Inflammatory macrophage treated with lipopolysaccharide for 1 hour (primary cell): Measurements from ENCODE around the gene SEC14L2.
"Not testable (repeated sequence)": the region's sequence is repeated elsewhere in the genome, so short reads cannot be mapped to it uniquely, and the experiment has no call there.

Experiments used
- DNase-seq, 2 donors: peaks; one replicate each; pipeline ENCODE4 v3.0.0-alpha.2; 2020 to 2022

Gene SEC14L2

DNA sequence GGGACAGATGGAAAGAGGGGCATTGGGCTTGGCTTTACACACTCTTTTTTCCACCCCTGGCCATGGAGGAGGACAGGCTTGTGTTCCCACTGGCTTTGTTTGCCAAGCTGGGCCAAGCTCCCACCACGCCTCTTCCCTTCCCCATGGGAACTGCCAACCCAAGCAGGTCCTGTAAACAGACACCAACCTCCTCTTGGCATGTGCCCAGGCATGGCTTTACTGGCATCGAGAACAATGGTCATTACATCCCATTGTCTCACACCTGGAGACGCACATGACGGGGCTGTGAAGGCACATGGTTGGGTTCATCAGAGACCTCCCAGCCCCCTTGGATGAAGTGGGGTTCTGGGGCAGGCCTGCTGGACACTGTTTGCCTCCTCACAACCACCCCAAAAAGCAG, 63.3 kb downstream of the SEC14L2 start:
- no peak for DNase-seq

DNA sequence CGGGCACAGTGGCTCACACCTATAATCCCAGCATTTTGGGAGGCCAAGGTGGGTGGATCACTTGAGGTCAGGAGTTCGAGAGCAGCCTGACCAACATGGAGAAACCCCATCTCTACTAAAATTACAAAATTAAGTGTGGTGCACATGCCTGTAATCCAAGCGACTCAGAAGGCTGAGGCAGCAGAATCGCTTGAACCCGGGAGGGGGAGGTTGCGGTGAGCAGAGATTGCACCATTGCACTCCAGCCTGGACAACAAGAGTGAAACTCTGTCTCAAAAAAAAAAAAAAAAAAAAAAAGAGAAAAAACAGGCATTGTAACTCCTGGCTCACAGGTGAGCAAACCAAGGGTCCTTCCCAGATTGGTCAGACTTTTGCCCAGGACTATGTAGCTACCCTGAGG, 63.7 kb downstream of the SEC14L2 start:
- not testable (repeated sequence) for DNase-seq

DNA sequence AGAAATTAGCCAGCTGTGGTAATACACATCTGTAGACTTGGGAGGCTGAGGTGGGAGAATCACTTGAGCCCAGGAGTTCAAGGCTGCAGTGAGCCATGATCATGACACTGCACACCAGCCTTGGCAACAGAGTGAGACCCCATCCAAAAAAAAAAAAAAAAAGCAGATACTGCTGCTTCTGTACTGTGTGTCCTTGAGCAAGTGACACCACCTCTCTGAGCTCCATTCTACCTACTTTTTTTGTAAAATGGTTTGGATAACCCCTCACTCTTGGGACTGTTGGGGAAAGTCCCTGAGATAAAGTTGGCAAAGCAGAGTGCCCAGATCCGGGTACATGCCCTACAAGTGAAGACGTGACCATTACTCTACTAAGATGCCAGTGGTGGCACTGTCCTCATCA, 72.3 kb downstream of the SEC14L2 start:
- DNase-seq: no peak

DNA sequence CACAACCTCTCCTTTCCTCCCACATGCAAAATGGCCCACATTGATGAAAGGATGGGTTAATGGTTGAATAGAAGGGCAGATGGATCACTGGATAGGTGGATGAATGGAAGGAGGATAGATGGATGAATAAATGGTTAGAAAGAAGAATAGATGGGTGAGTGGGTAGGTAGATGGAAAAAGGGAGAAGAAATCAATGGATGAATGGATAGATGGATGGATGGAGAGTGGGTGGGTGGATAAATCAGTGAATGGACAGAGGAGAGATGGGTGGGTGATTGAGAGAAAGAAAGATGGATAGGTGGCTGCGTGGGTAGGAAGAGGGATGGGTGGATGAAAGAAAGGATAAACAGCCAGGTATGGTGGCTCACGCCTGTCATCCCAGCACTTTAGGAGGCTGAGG, 73.8 kb downstream of the SEC14L2 start:
- DNase-seq: no peak

DNA sequence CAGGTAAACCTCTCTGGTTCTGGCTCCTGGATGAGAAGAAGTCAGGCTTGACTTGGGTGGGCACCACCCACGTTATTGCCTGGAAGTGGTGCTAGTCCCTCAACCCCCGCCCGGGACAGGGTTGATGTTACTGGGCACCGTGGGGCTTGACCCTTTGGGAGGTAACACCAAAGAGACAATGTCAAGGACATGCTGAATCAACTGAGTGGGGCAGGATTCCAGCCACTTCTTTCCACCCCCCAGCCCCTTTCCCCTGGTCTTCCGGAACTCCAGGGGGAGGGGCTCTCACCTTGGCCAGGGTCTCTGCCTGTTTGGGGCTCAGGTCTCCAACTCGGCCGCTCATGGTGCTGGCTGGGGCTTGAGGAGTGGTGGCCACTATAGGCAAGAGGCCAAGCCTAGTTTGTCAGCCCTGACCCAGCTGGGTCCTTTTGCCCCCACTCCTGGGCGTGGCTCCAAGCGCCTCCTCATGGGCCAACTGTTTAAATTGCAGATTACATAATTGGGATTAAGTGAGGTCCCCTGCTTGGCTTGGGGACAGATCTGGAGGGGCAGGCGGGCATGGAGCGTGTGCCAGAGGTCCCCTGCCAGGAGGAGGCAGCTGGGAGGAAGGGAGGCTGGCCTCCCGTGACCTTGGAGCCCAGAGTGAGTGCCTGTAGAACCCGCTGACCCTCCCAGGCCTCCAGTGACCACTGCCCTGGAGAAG, 74.9 kb downstream of the SEC14L2 start, which contains the start of gene SEC14L3:
SEC14L3 (minus strand) TSS at position 402 of the 703 bp plus-strand sequence; CDS start at position 343, 59 bp downstream.
- DNase-seq: no peak

DNA sequence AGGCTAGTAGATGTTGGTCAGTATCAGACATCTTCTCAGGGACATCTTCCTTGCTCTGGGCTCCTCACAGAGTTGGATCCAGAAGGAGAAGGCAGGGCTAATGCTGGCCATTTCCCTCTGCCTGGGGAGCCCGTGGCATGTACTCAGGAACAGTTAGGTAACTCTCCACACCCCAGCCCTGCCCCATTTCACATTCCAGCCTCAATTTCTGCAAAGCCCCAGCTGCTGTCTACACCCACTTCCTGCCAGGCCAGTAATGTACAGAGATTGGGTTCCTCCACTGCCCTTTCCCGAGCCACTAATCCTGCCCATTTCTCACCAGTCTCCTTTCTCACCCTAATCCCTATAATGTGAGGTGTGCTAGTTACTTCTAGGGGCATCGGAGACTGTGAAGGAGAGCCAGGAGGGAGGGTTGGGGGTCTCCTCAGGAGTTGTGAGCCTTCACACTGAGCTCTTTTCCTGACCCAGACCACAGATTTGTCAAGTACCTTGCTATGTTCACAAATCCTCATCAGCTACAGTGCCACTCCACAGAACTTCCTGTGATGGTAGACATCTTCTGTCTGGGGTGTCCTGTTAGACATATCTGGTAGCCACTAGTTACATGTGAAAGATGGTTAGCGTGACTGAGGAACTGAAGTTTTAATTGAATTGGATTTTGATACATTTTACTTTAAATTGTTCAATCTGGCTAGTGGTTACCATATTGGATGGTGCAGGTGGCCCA, 76.3 kb downstream of the SEC14L2 start:
- no peak for DNase-seq

DNA sequence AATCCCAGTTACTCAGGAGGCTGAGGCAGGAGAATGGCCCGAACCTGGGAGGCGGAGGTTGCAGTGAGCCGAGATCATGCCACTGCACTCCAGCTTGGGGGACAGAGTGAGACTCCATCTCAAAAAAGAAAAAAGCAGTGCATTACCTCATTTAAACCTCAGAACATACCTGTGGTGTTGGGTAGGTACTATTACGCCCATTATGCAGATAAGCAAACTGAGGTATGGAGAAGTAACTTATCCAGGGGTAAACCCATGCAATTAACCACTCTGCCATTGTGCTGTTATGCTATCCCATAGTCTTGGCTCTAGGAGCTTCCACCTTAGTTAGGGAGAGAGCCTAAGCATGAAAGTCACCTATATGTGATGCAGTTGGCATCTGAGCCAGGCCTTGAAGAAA, 77.3 kb downstream of the SEC14L2 start:
- DNase-seq: no peak
